OCI-LY7 (cell line): ENCODE measurements around the gene ABCA10. TPM values are rescaled to one million over a fixed set of nuclear protein-coding genes. Genes with fewer than 3 reads are reported as not detected.

Experiments used
- BruUV-seq: library from RNA; stranded (reverse); fragments of 400-500 nt; replicated peaks from 2 replicates; lab custom pipeline; 2021; lab: Mats Ljungman, UMichigan
- CTCF ChIA-PET: fragments of 300-600 bp; sonication (Branson Sonifier 250); formaldehyde crosslinking; loops from one replicate; lab custom pipeline; 2022; ENCODE audit warnings: antibody characterized with exemption; ENCODE audit not compliant: unreplicated experiment; lab: Charles Lee
- POLR2A ChIA-PET: fragments of 300-600 bp; sonication (Branson Sonifier 250); formaldehyde crosslinking; loops from one replicate; lab custom pipeline; 2022; ENCODE audit warnings: antibody characterized with exemption; lab: Charles Lee
- DNase-seq: peaks from one replicate; pipeline ENCODE4 v3.0.0-alpha.2; 2015; ENCODE audit warnings: low spot score
- H2AFZ ChIP-seq: fragments of 200-600 bp; sonication (generic), shearing (Covaris generic); 2 replicates; pipeline ENCODE4 v1.6.1; 2014; ENCODE audit warnings: mild to moderate bottlenecking, antibody characterized with exemption, low read length, moderate library complexity
- H3K27ac ChIP-seq: fragments of 200-600 bp; sonication (generic); 2 replicates; pipeline ENCODE4 v1.5.1; 2014; ENCODE audit warnings: mixed run types, low read depth, mild to moderate bottlenecking, moderate library complexity, low read length, inconsistent platforms; ENCODE audit not compliant: poor library complexity, severe bottlenecking
- H3K36me3 ChIP-seq: fragments of 200-600 bp; sonication (generic); 2 replicates; pipeline ENCODE4 v1.6.1; 2014; ENCODE audit warnings: mild to moderate bottlenecking, antibody characterized with exemption, low read length, moderate library complexity, mixed read lengths; ENCODE audit not compliant: insufficient read depth
- H3K4me1 ChIP-seq: fragments of 200-600 bp; sonication (generic); 2 replicates; pipeline ENCODE4 v1.5.1; 2014; ENCODE audit warnings: mild to moderate bottlenecking, low read length; ENCODE audit not compliant: insufficient read depth, poor library complexity, severe bottlenecking
- H3K4me2 ChIP-seq: fragments of 200-600 bp; sonication (generic); 2 replicates; pipeline ENCODE4 v1.6.1; 2014; ENCODE audit warnings: mild to moderate bottlenecking, low read length
- H3K4me3 ChIP-seq: fragments of 200-600 bp; sonication (generic); 2 replicates; pipeline ENCODE4 v1.5.1; 2014; ENCODE audit warnings: mild to moderate bottlenecking, low read depth, low read length; ENCODE audit not compliant: poor library complexity, severe bottlenecking
- H3K79me2 ChIP-seq: fragments of 200-600 bp; sonication (generic); 2 replicates; pipeline ENCODE4 v1.6.1; 2016; ENCODE audit warnings: low read depth, mild to moderate bottlenecking, low read length, moderate library complexity, mixed read lengths; ENCODE audit not compliant: insufficient read depth
- H3K9me2 ChIP-seq: fragments of 200-600 bp; sonication (generic); 2 replicates; pipeline ENCODE4 v1.6.1; 2016; ENCODE audit warnings: mild to moderate bottlenecking, low read length, mixed read lengths; ENCODE audit not compliant: insufficient read depth
- H3K9me3 ChIP-seq: fragments of 200-600 bp; sonication (generic); 2 replicates; pipeline ENCODE4 v1.6.1; 2014; ENCODE audit warnings: mild to moderate bottlenecking, mixed run types, low read length, mixed read lengths
- H4K20me1 ChIP-seq: fragments of 200-600 bp; sonication (generic); 2 replicates; pipeline ENCODE4 v1.6.1; 2014; ENCODE audit warnings: mild to moderate bottlenecking, antibody characterized with exemption, low read length, moderate library complexity, mixed read lengths; ENCODE audit not compliant: insufficient read depth
- CTCF ChIP-seq: fragments of 200-600 bp; sonication (generic); conservative IDR thresholded peaks from 2 replicates; pipeline ENCODE4 v1.5.1; 2014; ENCODE audit warnings: mild to moderate bottlenecking, antibody characterized with exemption, low read length, moderate library complexity, mixed read lengths
- EZH2phosphoT487 ChIP-seq: fragments of 200-600 bp; sonication (generic); IDR thresholded peaks from 2 replicates; pipeline ENCODE4 v1.6.1; 2018; ENCODE audit warnings: low read depth, borderline replicate concordance, mild to moderate bottlenecking, mixed run types, antibody characterized with exemption, low read length, moderate library complexity, mixed read lengths
- intact Hi-C: fragments of 100-400 bp; cut with micrococcal nuclease; formaldehyde crosslinking; loops from one replicate; pipeline ENCODE4 v1.10.0; 2022; ENCODE audit not compliant: unreplicated experiment
- total RNA-seq, 2 experiments: library from RNA; depleted of rRNA in 1 of 2; stranded (reverse); fragments of >200 nt in 1 of 2; shearing (Covaris generic) in 1 of 2; gene quantifications; 2 replicates each; pipeline ENCODE4 v1.2.3, GENCODE V29; 2014 to 2022

Gene ABCA10
- total RNA-seq, 2 experiments from 2014 or later: 0.13 TPM; not detected in 1

GRCh38 chr17:69245617-69246016 lies 17.0 kb upstream of the ABCA10 start:
- ChIA-PET CTCF (interaction anchor here (0.6 kb wide), 1 partner anchor 15 kb away, joined by 3 read pairs; no protein-coding TSS in a partner anchor), POLR2A (interaction anchor here (0.5 to 2.3 kb wide), 4 partner anchors 9 to 485 kb away, joined by 3 to 10 read pairs (median 4); no protein-coding TSS in a partner anchor)
- H4K20me1 ChIP-seq: no peaks in the 10 kb centered on the region
- no peaks in the 10 kb centered on the region for H3K9me2 ChIP-seq
- H3K4me3 ChIP-seq: no peak overlapping the region
- H3K36me3 ChIP-seq: no peaks in the 10 kb centered on the region
- H2AFZ ChIP-seq: no peak overlapping the region
- no peak for DNase-seq
- BruUV-seq: no TSS peak
- H3K79me2 ChIP-seq: no peaks in the 10 kb centered on the region
- no peaks in the 10 kb centered on the region for H3K4me1 ChIP-seq
- no peak for TF ChIP-seq EZH2phosphoT487
- no peak for TF ChIP-seq CTCF
- H3K27ac ChIP-seq: no peak overlapping the region
- intact Hi-C loops: loop anchor here (1.0 to 2.0 kb wide), 2 partner anchors 279 to 471 kb away; no protein-coding TSS in a partner anchor
- no peaks in the 10 kb centered on the region for H3K9me3 ChIP-seq
- H3K4me2 ChIP-seq: no peak overlapping the region

- Histone ChIP-seq H2AFZ (no peak overlapping the region), H3K36me3 (no peaks in the 10 kb centered on the region), H3K4me2 (no peak overlapping the region), H3K9me3 (no peaks in the 10 kb centered on the region), H4K20me1 (no peaks in the 10 kb centered on the region), H3K9me2 (no peaks in the 10 kb centered on the region), H3K4me1 (no peaks in the 10 kb centered on the region), H3K27ac (no peak overlapping the region), H3K4me3 (no peak overlapping the region), H3K79me2 (no peaks in the 10 kb centered on the region)
- no peak for TF ChIP-seq EZH2phosphoT487
- no peak for TF ChIP-seq CTCF
- ChIA-PET CTCF (interaction anchor here (1.0 to 1.8 kb wide), 2 partner anchors 445 to 468 kb away, joined by 3 to 6 read pairs; no protein-coding TSS in a partner anchor), POLR2A (interaction anchor here (0.6 to 1.3 kb wide), 4 partner anchors 22 to 366 kb away, joined by 3 to 4 read pairs (median 3); no protein-coding TSS in a partner anchor)
- intact Hi-C loops: loop anchor here (5.0 to 10.0 kb wide), 3 partner anchors 173 to 675 kb away; no protein-coding TSS in a partner anchor
- BruUV-seq: no TSS peak
- no peak for DNase-seq
Measured at GRCh38 chr17:69239611-69240600, 11.3 kb upstream of the ABCA10 start.
